Fibroblast of skin of left quadriceps (primary cell): Measurements from ENCODE around the gene MRPS27.
"Not testable (repeated sequence)": the region's sequence is repeated elsewhere in the genome, so short reads cannot be mapped to it uniquely, and the experiment has no call there.

Experiments
- DNase-seq, 2 experiments: peaks; one replicate each; pipeline ENCODE4 v3.0.0-alpha.2; 2013; ENCODE audit warnings: low read depth in 2 of 2

The MRPS27 gene

DNA sequence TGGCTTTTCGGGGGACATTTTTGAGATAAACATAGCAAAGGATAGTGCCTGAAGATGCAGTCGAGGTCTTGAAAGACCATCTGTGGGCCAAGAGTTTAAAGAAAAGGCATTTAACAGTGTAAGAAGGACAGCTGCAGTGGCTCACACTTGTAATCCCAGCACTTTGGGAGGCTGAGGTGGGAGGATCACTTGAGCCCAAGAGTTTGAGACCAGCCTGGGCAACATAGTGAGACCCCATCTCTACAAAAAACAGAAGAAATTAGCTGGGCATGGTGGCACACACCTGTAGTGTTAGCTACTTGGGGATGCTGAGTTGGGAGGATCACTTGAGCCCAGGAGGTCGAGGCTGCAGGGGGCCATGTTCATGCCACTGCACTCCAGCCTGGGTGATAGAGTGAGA is 148.9 kb downstream of the MRPS27 start:
- not testable (repeated sequence) for DNase-seq

GRCh38 chr5:72170101-72170500 is 149.9 kb downstream of the MRPS27 start:
- DNase-seq = no peak
